ENCODE results near the gene ARRDC1.

ARRDC1 gene

DNA sequence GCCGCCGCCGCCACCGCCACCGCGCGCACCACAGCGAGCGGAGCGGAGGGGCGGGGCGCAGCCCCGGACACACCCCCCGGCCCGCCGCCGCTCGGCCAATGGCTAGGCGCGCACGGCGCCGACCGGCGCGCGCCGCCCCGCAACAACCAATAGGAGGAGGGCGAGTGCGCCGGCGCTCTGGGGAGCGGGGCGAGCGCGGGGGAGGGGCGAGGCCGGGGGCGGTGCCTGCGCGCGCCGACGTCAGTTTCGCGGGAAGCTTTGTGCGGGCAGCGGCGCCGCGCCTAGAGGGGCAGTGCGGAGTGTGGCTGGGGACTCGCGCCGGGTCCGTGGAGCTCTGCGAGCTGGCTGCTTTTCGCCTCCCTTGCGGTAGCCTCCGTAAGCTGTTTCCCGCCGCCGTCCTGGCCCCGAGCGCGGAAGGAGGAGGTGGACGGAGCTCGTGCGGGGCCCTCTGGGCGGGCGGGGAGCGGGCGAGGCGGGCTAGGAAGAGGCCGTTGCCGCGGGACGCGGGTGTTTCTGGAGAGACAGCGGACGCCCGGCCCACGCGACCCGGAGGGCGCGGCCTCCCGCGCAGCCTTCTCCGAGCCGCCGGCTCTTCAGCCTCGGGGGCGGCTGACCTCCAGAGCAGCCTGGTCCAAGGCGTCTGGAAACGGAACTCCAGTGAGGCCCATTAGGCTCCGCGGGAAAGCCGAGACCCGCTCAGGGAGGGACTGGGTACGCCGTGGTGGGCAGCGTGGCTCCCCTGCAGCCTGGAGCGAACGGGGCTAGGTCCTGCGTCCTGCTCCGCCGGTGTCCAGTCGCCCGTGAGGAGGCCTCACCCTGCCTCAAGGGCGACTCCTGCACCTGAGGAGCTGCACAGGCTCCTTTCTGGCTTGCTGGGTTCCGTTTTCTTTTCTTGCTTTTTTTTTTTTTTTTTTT lies 14.8 kb upstream of the ARRDC1 start, which contains the start of gene ZMYND19:
TSS of gene ZMYND19 (minus strand) at position 44 of the 915 bp plus-strand sequence. CDS start 249 bp downstream, outside the sequence.
- H3K27ac ChIP-seq (ENCODE audit: extremely low read depth, low read depth, low read length), result peak within 1 kb of the TSS; percentile 75; the same call in 1 of the 2 replicates
- POLR2A ChIA-PET, result interaction anchor here (0.5 to 4.2 kb wide), 15 partner anchors 9 to 267 kb away, joined by 3 to 43 read pairs (median 6); partner anchors contain the start of genes ARRDC1, DPH7, EHMT1 and MRPL41
- CTCF ChIA-PET, result interaction anchor here (0.5 to 2.0 kb wide), 7 partner anchors 9 to 56 kb away, joined by 3 to 9 read pairs (median 3); partner anchors contain the start of gene DPH7
- TF ChIP-seq, protein P1, sequence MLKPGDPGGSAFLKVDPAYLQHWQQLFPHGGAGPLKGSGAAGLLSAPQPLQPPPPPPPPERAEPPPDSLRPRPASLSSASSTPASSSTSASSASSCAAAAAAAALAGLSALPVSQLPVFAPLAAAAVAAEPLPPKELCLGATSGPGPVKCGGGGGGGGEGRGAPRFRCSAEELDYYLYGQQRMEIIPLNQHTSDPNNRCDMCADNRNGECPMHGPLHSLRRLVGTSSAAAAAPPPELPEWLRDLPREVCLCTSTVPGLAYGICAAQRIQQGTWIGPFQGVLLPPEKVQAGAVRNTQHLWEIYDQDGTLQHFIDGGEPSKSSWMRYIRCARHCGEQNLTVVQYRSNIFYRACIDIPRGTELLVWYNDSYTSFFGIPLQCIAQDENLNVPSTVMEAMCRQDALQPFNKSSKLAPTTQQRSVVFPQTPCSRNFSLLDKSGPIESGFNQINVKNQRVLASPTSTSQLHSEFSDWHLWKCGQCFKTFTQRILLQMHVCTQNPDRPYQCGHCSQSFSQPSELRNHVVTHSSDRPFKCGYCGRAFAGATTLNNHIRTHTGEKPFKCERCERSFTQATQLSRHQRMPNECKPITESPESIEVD (tag by site-specific recombination; IDR thresholded peaks at IDR 0.05), result no peak
- no peak for TF ChIP-seq ZNF266 (tag by site-specific recombination; IDR thresholded peaks at IDR 0.05; ENCODE audit: low read depth)
- TF ChIP-seq ZNF274 (IDR thresholded peaks at IDR 0.05; ENCODE audit: low read length), result no peak
- no peak for TF ChIP-seq ZNF274 (tag by site-specific recombination; IDR thresholded peaks at IDR 0.05; ENCODE audit: borderline replicate concordance)
- TF ChIP-seq, protein P2, sequence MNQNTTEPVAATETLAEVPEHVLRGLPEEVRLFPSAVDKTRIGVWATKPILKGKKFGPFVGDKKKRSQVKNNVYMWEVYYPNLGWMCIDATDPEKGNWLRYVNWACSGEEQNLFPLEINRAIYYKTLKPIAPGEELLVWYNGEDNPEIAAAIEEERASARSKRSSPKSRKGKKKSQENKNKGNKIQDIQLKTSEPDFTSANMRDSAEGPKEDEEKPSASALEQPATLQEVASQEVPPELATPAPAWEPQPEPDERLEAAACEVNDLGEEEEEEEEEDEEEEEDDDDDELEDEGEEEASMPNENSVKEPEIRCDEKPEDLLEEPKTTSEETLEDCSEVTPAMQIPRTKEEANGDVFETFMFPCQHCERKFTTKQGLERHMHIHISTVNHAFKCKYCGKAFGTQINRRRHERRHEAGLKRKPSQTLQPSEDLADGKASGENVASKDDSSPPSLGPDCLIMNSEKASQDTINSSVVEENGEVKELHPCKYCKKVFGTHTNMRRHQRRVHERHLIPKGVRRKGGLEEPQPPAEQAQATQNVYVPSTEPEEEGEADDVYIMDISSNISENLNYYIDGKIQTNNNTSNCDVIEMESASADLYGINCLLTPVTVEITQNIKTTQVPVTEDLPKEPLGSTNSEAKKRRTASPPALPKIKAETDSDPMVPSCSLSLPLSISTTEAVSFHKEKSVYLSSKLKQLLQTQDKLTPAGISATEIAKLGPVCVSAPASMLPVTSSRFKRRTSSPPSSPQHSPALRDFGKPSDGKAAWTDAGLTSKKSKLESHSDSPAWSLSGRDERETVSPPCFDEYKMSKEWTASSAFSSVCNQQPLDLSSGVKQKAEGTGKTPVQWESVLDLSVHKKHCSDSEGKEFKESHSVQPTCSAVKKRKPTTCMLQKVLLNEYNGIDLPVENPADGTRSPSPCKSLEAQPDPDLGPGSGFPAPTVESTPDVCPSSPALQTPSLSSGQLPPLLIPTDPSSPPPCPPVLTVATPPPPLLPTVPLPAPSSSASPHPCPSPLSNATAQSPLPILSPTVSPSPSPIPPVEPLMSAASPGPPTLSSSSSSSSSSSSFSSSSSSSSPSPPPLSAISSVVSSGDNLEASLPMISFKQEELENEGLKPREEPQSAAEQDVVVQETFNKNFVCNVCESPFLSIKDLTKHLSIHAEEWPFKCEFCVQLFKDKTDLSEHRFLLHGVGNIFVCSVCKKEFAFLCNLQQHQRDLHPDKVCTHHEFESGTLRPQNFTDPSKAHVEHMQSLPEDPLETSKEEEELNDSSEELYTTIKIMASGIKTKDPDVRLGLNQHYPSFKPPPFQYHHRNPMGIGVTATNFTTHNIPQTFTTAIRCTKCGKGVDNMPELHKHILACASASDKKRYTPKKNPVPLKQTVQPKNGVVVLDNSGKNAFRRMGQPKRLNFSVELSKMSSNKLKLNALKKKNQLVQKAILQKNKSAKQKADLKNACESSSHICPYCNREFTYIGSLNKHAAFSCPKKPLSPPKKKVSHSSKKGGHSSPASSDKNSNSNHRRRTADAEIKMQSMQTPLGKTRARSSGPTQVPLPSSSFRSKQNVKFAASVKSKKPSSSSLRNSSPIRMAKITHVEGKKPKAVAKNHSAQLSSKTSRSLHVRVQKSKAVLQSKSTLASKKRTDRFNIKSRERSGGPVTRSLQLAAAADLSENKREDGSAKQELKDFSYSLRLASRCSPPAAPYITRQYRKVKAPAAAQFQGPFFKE (tag by site-specific recombination; IDR thresholded peaks at IDR 0.05; ENCODE audit: borderline replicate concordance), result no peak
- TF ChIP-seq ZNF707 (tag by site-specific recombination; IDR thresholded peaks at IDR 0.05), result no peak
- no peak for TF ChIP-seq ZNF658 (tag by site-specific recombination; IDR thresholded peaks at IDR 0.05)
- no peak for TF ChIP-seq ZNF549 (tag by site-specific recombination; IDR thresholded peaks at IDR 0.05)
- TF ChIP-seq ZNF600 (tag by site-specific recombination; IDR thresholded peaks at IDR 0.05), result peak; percentile 47; the same call in 1 of the 2 replicates
- TF ChIP-seq MYNN (tag by site-specific recombination; IDR thresholded peaks at IDR 0.05; ENCODE audit: borderline replicate concordance), result no peak
- TF ChIP-seq ZNF837 (tag by site-specific recombination; IDR thresholded peaks at IDR 0.05), result no peak
- TF ChIP-seq KLF8 (tag by site-specific recombination; IDR thresholded peaks at IDR 0.05), result peak; percentile 94
- TF ChIP-seq ZNF501 (tag by site-specific recombination; IDR thresholded peaks at IDR 0.05), result 0 out of 2 replicates have a peak, but pooled peaks have one; percentile 66
- TF ChIP-seq ZNF621 (tag by site-specific recombination; IDR thresholded peaks at IDR 0.05), result no peak
- TF ChIP-seq GLIS1 (tag by site-specific recombination; IDR thresholded peaks at IDR 0.05), result peak; percentile 65
- TF ChIP-seq ZNF2 (tag by site-specific recombination; IDR thresholded peaks at IDR 0.05), result no peak
- TF ChIP-seq ZBTB48 (tag by site-specific recombination; IDR thresholded peaks at IDR 0.05), result peak; percentile 51; the same call in 1 of the 2 replicates
- TF ChIP-seq ZNF670 (tag by site-specific recombination; IDR thresholded peaks at IDR 0.05; ENCODE audit: low read depth), result no peak
- no peak for TF ChIP-seq ZBTB21 (tag by site-specific recombination; IDR thresholded peaks at IDR 0.05)
- no peak for TF ChIP-seq HOXC10 (CRISPR knock-in tag; IDR thresholded peaks at IDR 0.05)
- TF ChIP-seq, protein P3, sequence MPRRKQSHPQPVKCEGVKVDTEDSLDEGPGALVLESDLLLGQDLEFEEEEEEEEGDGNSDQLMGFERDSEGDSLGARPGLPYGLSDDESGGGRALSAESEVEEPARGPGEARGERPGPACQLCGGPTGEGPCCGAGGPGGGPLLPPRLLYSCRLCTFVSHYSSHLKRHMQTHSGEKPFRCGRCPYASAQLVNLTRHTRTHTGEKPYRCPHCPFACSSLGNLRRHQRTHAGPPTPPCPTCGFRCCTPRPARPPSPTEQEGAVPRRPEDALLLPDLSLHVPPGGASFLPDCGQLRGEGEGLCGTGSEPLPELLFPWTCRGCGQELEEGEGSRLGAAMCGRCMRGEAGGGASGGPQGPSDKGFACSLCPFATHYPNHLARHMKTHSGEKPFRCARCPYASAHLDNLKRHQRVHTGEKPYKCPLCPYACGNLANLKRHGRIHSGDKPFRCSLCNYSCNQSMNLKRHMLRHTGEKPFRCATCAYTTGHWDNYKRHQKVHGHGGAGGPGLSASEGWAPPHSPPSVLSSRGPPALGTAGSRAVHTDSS (tag by site-specific recombination; IDR thresholded peaks at IDR 0.05), result no peak
- TF ChIP-seq ZNF473 (tag by site-specific recombination; IDR thresholded peaks at IDR 0.05), result no peak
- TF ChIP-seq KLF7 (tag by site-specific recombination; IDR thresholded peaks at IDR 0.05; ENCODE audit: borderline replicate concordance), result no peak
- TF ChIP-seq ZNF677 (tag by site-specific recombination; IDR thresholded peaks at IDR 0.05), result no peak
- TF ChIP-seq FEZF1 (tag by site-specific recombination; IDR thresholded peaks at IDR 0.05), result no peak
- TF ChIP-seq ZNF23 (tag by site-specific recombination; IDR thresholded peaks at IDR 0.05; ENCODE audit: borderline replicate concordance), result no peak
- TF ChIP-seq, protein P4, sequence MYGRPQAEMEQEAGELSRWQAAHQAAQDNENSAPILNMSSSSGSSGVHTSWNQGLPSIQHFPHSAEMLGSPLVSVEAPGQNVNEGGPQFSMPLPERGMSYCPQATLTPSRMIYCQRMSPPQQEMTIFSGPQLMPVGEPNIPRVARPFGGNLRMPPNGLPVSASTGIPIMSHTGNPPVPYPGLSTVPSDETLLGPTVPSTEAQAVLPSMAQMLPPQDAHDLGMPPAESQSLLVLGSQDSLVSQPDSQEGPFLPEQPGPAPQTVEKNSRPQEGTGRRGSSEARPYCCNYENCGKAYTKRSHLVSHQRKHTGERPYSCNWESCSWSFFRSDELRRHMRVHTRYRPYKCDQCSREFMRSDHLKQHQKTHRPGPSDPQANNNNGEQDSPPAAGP (tag by site-specific recombination; IDR thresholded peaks at IDR 0.05), result peak; percentile 86; the same call in 1 of the 2 replicates
- TF ChIP-seq ZNF248 (tag by site-specific recombination; IDR thresholded peaks at IDR 0.05), result no peak

More for the DNA sequence above, 14.8 kb upstream of the ARRDC1 start, which contains the start of gene ZMYND19:
- H3K9me3 ChIP-seq (ENCODE audit: control insufficient read depth, insufficient read depth, low read depth, low read length), result no peaks in the 10 kb centered on the region
- H3K36me3 ChIP-seq (ENCODE audit: control insufficient read depth in 2 of 2, insufficient read depth in 1 of 2, low read length in 2 of 2), result peaks cover 4 to 37% of the 10 kb centered on the region in 2 experiments; a peak in 2 of 3 replicates
- H3K4me3 ChIP-seq (ENCODE audit: low read depth, low read length), result peak within 1 kb of the TSS; percentile 75
- H3K4me1 ChIP-seq (ENCODE audit: control insufficient read depth, insufficient read depth, low read length), result peaks cover 2% of the 10 kb centered on the region; the same call in 1 of the 2 replicates
